T-cell (primary cell): ENCODE results near the gene AIRE. TPM values are rescaled to one million over a fixed set of nuclear protein-coding genes. Genes with fewer than 3 reads are reported as not detected.

Experiments used
- ATAC-seq, 4 experiments: fragments of 200-7000 bp in 3 of 4; fragments of 150-1000 bp in 1 of 4; cut with Tn5 transposase; replicated peaks in 1 of 4; 1 replicate in 3 of 4; 2 replicates in 1 of 4; pipeline ENCODE4 v1.10.0; 2021; ENCODE audit warnings: moderate library complexity in 3 of 4, mild to moderate bottlenecking in 2 of 4, moderate number of reproducible peaks in 1 of 4
- CTCF ChIA-PET, 2 donors: fragments of 300-600 bp; sonication (Branson Sonifier 250); formaldehyde crosslinking; loops; one replicate each; lab custom pipeline; 2022; ENCODE audit warnings: antibody characterized with exemption in 2 of 2; lab: Charles Lee
- POLR2A ChIA-PET, 2 donors: fragments of 300-600 bp; sonication (Branson Sonifier 250); formaldehyde crosslinking; loops; one replicate each; lab custom pipeline; 2022; ENCODE audit warnings: antibody characterized with exemption in 2 of 2; lab: Charles Lee
- DNase-seq, 35 experiments: peaks; one replicate each; pipeline versions ENCODE4 v3.0.0 to v3.0.0-alpha.2; 2013 to 2023
- H3K27ac ChIP-seq: one replicate; pipeline ENCODE4 v1.5.1; 2013; ENCODE audit warnings: low read length
- H3K27me3 ChIP-seq, 2 experiments: replicated peaks in 1 of 2; 1 replicate in 1 of 2; 2 replicates in 1 of 2; pipeline versions ENCODE4 v1.6.1 to v1.7.0; 2013; ENCODE audit warnings: low read length in 1 of 2, mixed read lengths in 1 of 2; ENCODE audit not compliant: control insufficient read depth in 2 of 2, insufficient read depth in 2 of 2; ENCODE audit errors: extremely low read depth in 1 of 2
- H3K36me3 ChIP-seq, 2 donors: 1 replicate in 1 of 2; 2 replicates in 1 of 2; pipeline versions ENCODE4 v1.6.1 to v1.7.0; 2013; ENCODE audit warnings: low read length in 1 of 2; ENCODE audit not compliant: control insufficient read depth in 2 of 2, insufficient read depth in 1 of 2; ENCODE audit errors: extremely low read depth in 1 of 2
- H3K4me1 ChIP-seq, 2 experiments: 1 replicate in 1 of 2; 2 replicates in 1 of 2; pipeline versions ENCODE4 v1.6.1 to v1.7.0; 2013; ENCODE audit warnings: low read length in 2 of 2, mixed read lengths in 1 of 2; ENCODE audit not compliant: insufficient read depth in 2 of 2, control insufficient read depth in 1 of 2; ENCODE audit errors: extremely low read depth in 1 of 2
- H3K4me3 ChIP-seq, 2 donors: 1 replicate in 1 of 2; 2 replicates in 1 of 2; pipeline versions ENCODE4 v1.5.1 to v1.7.0; 2013; ENCODE audit warnings: mild to moderate bottlenecking in 2 of 2, low read length in 1 of 2, moderate library complexity in 1 of 2; ENCODE audit not compliant: control insufficient read depth in 1 of 2; ENCODE audit errors: extremely low read depth in 1 of 2
- H3K9me3 ChIP-seq: 2 replicates; pipeline ENCODE4 v1.7.0; 2013
- H3K27ac Mint-ChIP-seq, 2 donors: one replicate each; pipeline ENCODE4 v1.8.0; 2020 to 2021; ENCODE audit warnings: mild to moderate bottlenecking in 2 of 2, mixed read lengths in 2 of 2
- H3K27me3 Mint-ChIP-seq, 2 donors: one replicate each; pipeline ENCODE4 v1.8.0; 2021 to 2022; ENCODE audit warnings: mixed read lengths in 2 of 2
- H3K36me3 Mint-ChIP-seq: one replicate; pipeline ENCODE4 v1.8.0; 2021; ENCODE audit warnings: mixed read lengths
- H3K4me1 Mint-ChIP-seq, 3 donors: one replicate each; pipeline ENCODE4 v1.8.0; 2020 to 2022; ENCODE audit warnings: mixed read lengths in 3 of 3, mild to moderate bottlenecking in 1 of 3
- H3K4me3 Mint-ChIP-seq, 3 donors: one replicate each; pipeline ENCODE4 v1.8.0; 2020 to 2022; ENCODE audit warnings: mild to moderate bottlenecking in 3 of 3, mixed read lengths in 3 of 3, moderate library complexity in 3 of 3
- H3K9me3 Mint-ChIP-seq, 3 donors: one replicate each; pipeline ENCODE4 v1.8.0; 2020 to 2022; ENCODE audit warnings: mixed read lengths in 3 of 3
- WGBS: methylation state at CpG from one replicate; pipeline ENCODE4 v1.1.5; 2013; ENCODE audit warnings: missing lambda C conversion rate; ENCODE audit not compliant: insufficient coverage; 5-methylcytosine and 5-hydroxymethylcytosine counted together
- total RNA-seq, 35 experiments: library from RNA in 6 of 35; stranded (reverse) in 6 of 35; fragments of 120-200 nt in 1 of 35; gene quantifications; one replicate each; pipeline versions ENCODE4 v1.2.1 to v1.2.4 and lab custom pipeline; 2013 to 2026

Gene AIRE
- total RNA-seq, 5 donors from 2014 or later (not counting 1 experiment from before 2014, with no cell fraction given): 0.10 to 1.2 (median 0.47) TPM; not detected in 1

DNA sequence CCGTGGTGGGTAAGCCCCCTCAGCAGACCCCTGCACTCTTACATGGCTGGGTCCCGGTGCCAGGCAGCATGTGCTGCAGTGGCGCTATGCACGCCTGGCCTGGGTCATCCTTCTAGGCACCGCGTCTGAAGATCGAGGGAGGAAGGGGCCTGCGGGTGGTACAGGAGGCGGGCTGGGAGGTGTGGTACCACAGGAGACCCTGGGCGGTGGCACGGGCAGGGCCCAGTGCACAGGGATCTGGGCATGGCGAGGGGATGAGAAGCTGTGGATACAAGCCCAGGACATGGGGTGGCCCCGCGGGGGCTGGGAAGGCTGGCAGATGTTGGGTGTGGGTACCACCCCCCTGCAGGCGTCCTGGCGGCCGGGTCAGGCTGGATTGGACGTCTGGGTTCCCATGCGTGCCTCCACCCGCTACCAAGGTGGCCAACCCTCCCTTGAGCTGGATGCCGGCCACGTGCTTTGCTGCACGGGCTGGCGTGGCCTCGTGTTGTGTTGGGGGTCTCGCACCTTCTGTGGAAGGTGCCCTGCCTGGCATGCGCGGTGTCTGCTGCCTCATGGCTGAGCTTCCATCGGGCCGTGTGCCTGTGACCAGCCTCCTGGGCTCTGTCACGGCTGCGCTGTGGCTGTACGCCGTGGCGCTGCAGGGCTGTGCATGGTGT, 33.9 kb downstream of the AIRE start:
- H3K4me3 Mint-ChIP-seq: no peak overlapping the region
- POLR2A ChIA-PET: interaction anchor here in 1 of 2 donors (0.7 kb wide), 1 partner anchor 339 kb away, joined by 4 read pairs; no protein-coding TSS in a partner anchor
- no peaks in the 10 kb centered on the region for H3K27me3 Mint-ChIP-seq
- Histone ChIP-seq H3K36me3 (peaks cover 11 to 64% of the 10 kb centered on the region in 2 donors), H3K27me3 (no peaks in the 10 kb centered on the region), H3K9me3 (no peaks in the 10 kb centered on the region), H3K4me3 (no peak overlapping the region), H3K27ac (no peak overlapping the region), H3K4me1 (no peaks in the 10 kb centered on the region)
- ATAC-seq: no peak
- CTCF ChIA-PET: no interaction called here
- H3K4me1 Mint-ChIP-seq: no peaks in the 10 kb centered on the region
- H3K9me3 Mint-ChIP-seq: no peaks in the 10 kb centered on the region
- H3K27ac Mint-ChIP-seq: no peak overlapping the region
- 98% methylated on average over 31 of the region's 35 CpGs for WGBS
- H3K36me3 Mint-ChIP-seq: peaks cover 6% of the 10 kb centered on the region
- no peak for DNase-seq

DNA sequence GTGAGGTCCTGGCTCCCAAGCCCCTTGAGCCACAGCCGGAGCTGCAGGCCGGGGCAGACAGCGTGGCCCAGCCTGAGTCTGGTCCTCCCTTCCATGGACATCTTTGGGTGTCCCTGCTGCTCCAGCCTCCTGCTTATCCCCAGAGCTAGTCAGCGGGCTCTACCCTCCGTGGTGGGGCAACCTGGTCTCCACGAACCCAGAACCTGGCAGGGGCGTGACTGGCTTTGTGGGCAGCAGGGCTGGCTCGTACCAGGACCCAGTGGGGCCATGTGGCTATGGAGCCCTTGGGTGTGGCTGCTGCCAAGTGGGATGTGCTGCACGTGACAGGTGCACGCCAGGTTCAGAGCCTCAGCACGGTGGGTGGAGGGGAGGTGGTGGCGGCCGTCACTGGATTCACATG, 35.2 kb downstream of the AIRE start:
- peaks cover 14 to 59% of the 10 kb centered on the region in 2 donors for H3K36me3 ChIP-seq
- no peaks in the 10 kb centered on the region for H3K9me3 Mint-ChIP-seq
- H3K4me3 ChIP-seq: no peak overlapping the region
- no peak overlapping the region for H3K4me3 Mint-ChIP-seq
- WGBS: 95% methylated on average over 8 of the region's 13 CpGs
- H3K4me1 ChIP-seq: no peaks in the 10 kb centered on the region
- no peak overlapping the region for H3K27ac ChIP-seq
- CTCF ChIA-PET: no interaction called here
- H3K27me3 Mint-ChIP-seq: no peaks in the 10 kb centered on the region
- no peaks in the 10 kb centered on the region for H3K4me1 Mint-ChIP-seq
- POLR2A ChIA-PET: no interaction called here
- no peaks in the 10 kb centered on the region for H3K27me3 ChIP-seq
- ATAC-seq: no peak
- H3K27ac Mint-ChIP-seq: no peak overlapping the region
- DNase-seq: no peak
- H3K9me3 ChIP-seq: no peaks in the 10 kb centered on the region
- H3K36me3 Mint-ChIP-seq: peaks cover 6% of the 10 kb centered on the region

DNA sequence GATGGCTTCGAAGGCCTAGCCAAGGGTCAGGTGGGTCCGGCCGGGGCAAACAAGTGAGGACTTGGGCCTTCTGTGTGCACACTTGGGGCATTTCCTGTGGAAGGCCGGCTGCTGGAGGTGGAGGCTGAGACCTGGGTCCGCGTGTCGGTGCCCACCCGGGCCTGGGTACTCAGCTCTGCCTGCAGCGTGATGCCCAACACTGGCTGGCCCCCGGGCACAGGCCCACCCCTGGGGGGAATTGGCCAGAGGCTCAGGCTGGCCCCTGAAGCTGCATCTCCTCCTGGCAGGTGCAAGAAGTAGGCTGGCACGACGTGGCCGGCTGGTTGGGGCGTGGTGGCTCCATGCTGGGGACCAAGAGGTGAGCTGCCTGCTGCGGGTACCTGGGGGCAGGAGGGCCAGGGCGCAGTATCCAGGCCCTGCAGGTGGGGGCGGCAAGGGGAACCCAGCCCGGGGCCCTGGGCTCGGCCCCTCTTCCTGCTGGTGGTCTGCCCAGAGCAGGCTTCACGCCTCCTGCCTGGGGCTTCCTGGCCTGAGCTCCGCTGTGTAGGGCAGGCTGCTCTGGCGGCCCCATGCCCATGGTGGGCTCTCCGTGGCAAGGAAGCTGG, 36.3 kb downstream of the AIRE start:
- no peaks in the 10 kb centered on the region for H3K27me3 Mint-ChIP-seq
- DNase-seq: no peak
- no peaks in the 10 kb centered on the region for H3K27me3 ChIP-seq
- no peaks in the 10 kb centered on the region for H3K4me1 ChIP-seq
- no peak overlapping the region for H3K4me3 ChIP-seq
- no peaks in the 10 kb centered on the region for H3K9me3 Mint-ChIP-seq
- WGBS: 96% methylated on average over 23 of the region's 23 CpGs
- no peaks in the 10 kb centered on the region for H3K9me3 ChIP-seq
- ChIA-PET CTCF (no interaction called here), POLR2A (no interaction called here)
- no peak for ATAC-seq
- H3K36me3 ChIP-seq: peaks cover 18 to 51% of the 10 kb centered on the region in 2 donors
- peaks cover 6% of the 10 kb centered on the region for H3K36me3 Mint-ChIP-seq
- no peak overlapping the region for H3K27ac ChIP-seq
- H3K27ac Mint-ChIP-seq: no peak overlapping the region
- no peaks in the 10 kb centered on the region for H3K4me1 Mint-ChIP-seq
- H3K4me3 Mint-ChIP-seq: no peak overlapping the region

DNA sequence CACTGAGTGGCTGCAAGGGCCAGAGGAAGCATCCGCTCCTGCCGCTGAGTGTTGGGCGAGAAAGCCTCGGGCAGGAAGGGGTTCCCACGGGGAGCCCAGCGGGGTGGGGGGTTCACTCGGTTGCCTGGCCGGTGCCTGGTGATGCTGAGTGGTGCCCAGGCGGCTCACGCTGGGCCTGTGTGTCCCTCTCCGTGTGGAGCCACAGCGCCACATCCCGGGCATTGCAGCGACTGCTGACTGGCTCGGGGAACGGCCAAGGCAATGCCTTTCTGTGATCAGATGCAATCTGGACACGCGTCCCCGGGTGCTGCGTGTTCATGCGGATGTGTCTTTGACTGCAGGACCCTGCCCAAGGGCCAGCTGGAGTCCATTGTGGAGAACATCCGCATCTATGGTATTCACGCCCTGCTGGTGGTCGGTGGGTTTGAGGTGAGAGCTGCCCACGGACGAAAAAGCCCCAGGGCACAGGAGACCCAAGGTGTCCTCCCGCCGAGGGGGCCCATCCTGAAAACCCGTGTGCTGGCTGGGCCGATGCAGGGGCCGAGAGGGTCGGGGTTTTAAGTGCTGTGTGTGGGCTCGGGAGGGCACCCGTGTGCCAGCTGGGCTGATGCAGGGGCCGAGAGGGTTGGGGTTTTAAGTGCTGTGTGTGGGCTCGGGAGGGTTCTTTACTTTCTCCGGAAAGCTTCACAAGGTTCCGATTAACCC, 37.1 kb downstream of the AIRE start:
- no peaks in the 10 kb centered on the region for H3K9me3 Mint-ChIP-seq
- H3K36me3 Mint-ChIP-seq: peaks cover 6% of the 10 kb centered on the region
- H3K4me1 ChIP-seq: peaks cover 0 to 2% of the 10 kb centered on the region in 2 experiments
- ChIA-PET POLR2A (no interaction called here), CTCF (no interaction called here)
- H3K36me3 ChIP-seq: peaks cover 16 to 50% of the 10 kb centered on the region in 2 donors
- H3K27ac Mint-ChIP-seq: no peak overlapping the region
- no peak overlapping the region for H3K4me3 ChIP-seq
- no peaks in the 10 kb centered on the region for H3K27me3 Mint-ChIP-seq
- ATAC-seq (no peak), DNase-seq (no peak)
- no peaks in the 10 kb centered on the region for H3K9me3 ChIP-seq
- no peak overlapping the region for H3K27ac ChIP-seq
- no peaks in the 10 kb centered on the region for H3K4me1 Mint-ChIP-seq
- no peak overlapping the region for H3K4me3 Mint-ChIP-seq
- WGBS: 95% methylated on average over 38 of the region's 38 CpGs
- no peaks in the 10 kb centered on the region for H3K27me3 ChIP-seq

DNA sequence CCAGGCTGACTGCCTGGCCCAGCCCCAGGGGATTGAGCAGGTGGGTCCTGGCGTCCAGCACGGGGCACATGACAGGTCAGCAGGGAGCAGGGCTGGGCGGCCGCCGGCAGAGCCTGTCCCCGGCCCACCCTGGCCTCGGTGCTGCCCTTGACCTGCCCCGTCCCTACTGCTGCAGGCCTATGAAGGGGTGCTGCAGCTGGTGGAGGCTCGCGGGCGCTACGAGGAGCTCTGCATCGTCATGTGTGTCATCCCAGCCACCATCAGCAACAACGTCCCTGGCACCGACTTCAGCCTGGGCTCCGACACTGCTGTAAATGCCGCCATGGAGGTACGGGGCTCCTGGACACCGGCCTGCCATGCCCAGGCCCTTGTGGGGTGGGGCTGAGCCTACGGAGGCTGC, 37.9 kb downstream of the AIRE start:
- CTCF ChIA-PET: no interaction called here

DNA sequence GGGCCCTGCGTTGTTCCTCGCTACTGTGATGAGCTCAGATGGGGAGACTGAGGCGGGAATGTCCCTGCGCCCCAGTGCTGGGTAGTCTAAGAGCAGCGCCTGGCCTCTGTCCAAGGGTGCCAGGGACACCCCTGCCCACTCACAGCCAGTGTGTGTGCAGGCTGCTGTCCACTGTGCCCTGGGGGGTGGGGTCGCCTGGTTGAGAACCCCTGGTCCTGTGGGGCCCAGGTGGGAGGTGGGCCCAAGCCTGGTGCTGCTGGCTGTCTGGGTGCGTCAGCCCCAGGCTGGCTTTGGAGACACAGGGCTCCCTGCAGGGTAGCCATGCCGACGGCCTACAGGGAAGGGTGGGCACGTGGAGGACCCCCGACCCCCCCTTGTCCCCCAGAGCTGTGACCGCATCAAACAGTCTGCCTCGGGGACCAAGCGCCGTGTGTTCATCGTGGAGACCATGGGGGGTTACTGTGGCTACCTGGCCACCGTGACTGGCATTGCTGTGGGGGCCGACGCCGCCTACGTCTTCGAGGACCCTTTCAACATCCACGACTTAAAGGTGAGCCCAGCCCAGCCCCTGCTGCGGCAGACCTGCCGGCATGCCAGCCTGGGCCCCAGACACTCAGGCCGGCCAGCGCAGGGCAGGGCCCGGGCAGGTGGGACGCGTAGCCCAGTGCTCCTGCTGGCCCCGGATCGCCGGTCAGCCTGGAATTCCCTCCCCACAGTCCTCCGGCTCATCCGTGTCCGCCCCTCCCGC, 38.6 kb downstream of the AIRE start:
- ATAC-seq (no peak), DNase-seq (no peak)
- CTCF ChIA-PET: no interaction called here
- H3K27me3 ChIP-seq: no peaks in the 10 kb centered on the region
- no peak overlapping the region for H3K4me3 ChIP-seq
- Mint-ChIP-seq H3K4me1 (no peaks in the 10 kb centered on the region), H3K9me3 (no peaks in the 10 kb centered on the region), H3K27ac (no peak overlapping the region), H3K27me3 (no peaks in the 10 kb centered on the region), H3K36me3 (peaks cover 2% of the 10 kb centered on the region), H3K4me3 (no peak overlapping the region)
- H3K9me3 ChIP-seq: no peaks in the 10 kb centered on the region
- WGBS: 94% methylated on average over 35 of the region's 37 CpGs
- H3K36me3 ChIP-seq: peaks cover 13 to 43% of the 10 kb centered on the region in 2 donors
- POLR2A ChIA-PET: no interaction called here
- H3K4me1 ChIP-seq: peaks cover 0 to 2% of the 10 kb centered on the region in 2 experiments
- H3K27ac ChIP-seq: no peak overlapping the region

More for the DNA sequence above, 37.9 kb downstream of the AIRE start:
- Histone ChIP-seq H3K4me1 (peaks cover 0 to 2% of the 10 kb centered on the region in 2 experiments), H3K4me3 (no peak overlapping the region), H3K27ac (no peak overlapping the region), H3K9me3 (no peaks in the 10 kb centered on the region), H3K36me3 (peaks cover 15 to 45% of the 10 kb centered on the region in 2 donors), H3K27me3 (no peaks in the 10 kb centered on the region)
- DNase-seq: no peak
- WGBS: 92% methylated on average over 19 of the region's 20 CpGs
- Mint-ChIP-seq H3K27ac (no peak overlapping the region), H3K27me3 (no peaks in the 10 kb centered on the region), H3K36me3 (peaks cover 3% of the 10 kb centered on the region), H3K4me1 (no peaks in the 10 kb centered on the region), H3K4me3 (no peak overlapping the region), H3K9me3 (no peaks in the 10 kb centered on the region)
- no peak for ATAC-seq
- POLR2A ChIA-PET: no interaction called here
